ENCODE data around the gene RNF151. TPM values are rescaled to one million over a fixed set of nuclear protein-coding genes. Genes with fewer than 3 reads are reported as not detected.

The RNF151 gene
- total and polyA plus RNA-seq, 10 of the 15 experiments (the other 5 are each of a cell fraction or from before 2014, with no cell fraction given), result 0.17 to 0.56 TPM; not detected in 8

DNA sequence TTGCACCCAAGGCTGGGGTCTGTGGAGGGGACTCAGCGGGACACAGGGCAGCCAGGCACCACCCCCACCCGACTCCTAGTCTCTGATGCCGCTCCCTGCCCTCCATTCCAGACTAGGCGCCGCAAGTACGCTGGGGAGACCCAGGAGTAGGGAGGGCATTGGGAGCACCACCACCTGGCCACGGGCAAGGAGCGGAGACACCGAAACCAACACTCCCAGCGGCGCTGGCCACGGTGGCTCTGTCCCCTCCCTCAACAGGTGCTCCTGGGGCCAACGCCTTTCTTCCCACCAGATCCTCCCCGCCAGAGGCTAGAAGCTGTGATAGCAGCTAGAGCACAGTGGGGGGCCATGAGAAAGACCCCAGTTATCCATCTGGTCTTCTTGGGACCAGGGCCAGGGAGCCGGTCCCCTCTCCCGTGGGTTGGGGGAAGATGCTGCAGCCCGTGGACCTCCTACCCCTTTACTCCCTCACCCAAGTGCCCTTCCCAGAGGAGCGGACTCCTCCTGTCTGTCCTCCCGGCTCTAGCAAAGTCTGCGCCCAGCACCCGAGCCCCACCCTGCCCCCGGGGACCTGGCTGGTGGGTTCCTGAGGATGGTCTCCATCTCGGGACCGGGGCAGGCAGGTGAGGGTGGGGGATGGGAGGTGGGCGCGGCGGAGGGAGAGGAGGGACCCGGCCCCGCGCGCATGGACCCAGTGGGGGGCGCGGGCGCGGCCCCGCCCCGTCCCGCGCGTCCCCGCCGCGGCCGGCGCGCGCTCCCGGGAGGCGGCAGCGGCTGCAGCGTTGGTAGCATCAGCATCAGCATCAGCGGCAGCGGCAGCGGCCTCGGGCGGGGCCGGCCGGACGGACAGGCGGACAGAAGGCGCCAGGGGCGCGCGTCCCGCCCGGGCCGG lies 22.8 kb downstream of the RNF151 start, which contains the start of gene SYNGR3:
TSS of gene SYNGR3 (plus strand) at position 762 of the 892 bp plus-strand sequence. CDS start 133 bp downstream, outside the sequence.
- 15% methylated on average over 57 of the region's 67 CpGs for WGBS (ENCODE audit: insufficient coverage, insufficient replicate concordance, low lambda C conversion rate, missing lambda C conversion rate)
- Histone ChIP-seq H3K9me3 (replicated peaks; ENCODE audit: control insufficient read depth, insufficient read depth, low read length) (peaks cover 1% of the 10 kb centered on the region; the same call in 1 of the 3 replicates), H2AFZ (ENCODE audit: control insufficient read depth, low read depth, low read length) (peak within 1 kb of the TSS; percentile 13), H3K4me1 (ENCODE audit: control insufficient read depth, insufficient read depth, low read length) (peaks cover 42% of the 10 kb centered on the region), H3K4me3 (peak within 1 kb of the TSS; percentile 65), H3K79me2 (ENCODE audit: control insufficient read depth, insufficient read depth, low read length) (no peaks in the 10 kb centered on the region; the same call in none of the 2 replicates), H3K27ac (ENCODE audit: control insufficient read depth, insufficient read depth) (peak within 1 kb of the TSS; percentile 39; the same call in 1 of the 2 replicates), H3K4me2 (ENCODE audit: control insufficient read depth, insufficient read depth) (peak within 1 kb of the TSS; percentile 98), H3K9ac (ENCODE audit: control insufficient read depth, insufficient read depth, low read length) (peak within 1 kb of the TSS; percentile 27), H4K20me1 (ENCODE audit: control insufficient read depth, insufficient read depth) (no peaks in the 10 kb centered on the region), H3K27me3 (replicated peaks in 1 of 2; ENCODE audit: control insufficient read depth in 2 of 2, insufficient read depth in 2 of 2, low read length in 1 of 2) (no peaks in the 10 kb centered on the region), H3K36me3 (ENCODE audit: control insufficient read depth in 2 of 2, insufficient read depth in 2 of 2, low read length in 1 of 2) (peaks cover 5 to 6% of the 10 kb centered on the region in 2 experiments; a peak in 3 of 4 replicates)
- BruUV-seq (replicated peaks), result no TSS peak
- intact Hi-C loops (cut with micrococcal nuclease; ENCODE audit: unreplicated experiment) (no loop called here), in situ Hi-C loops (cut with MboI) (no loop called here)
- ChIA-PET CTCF (interaction anchor here (1.0 kb wide), 1 partner anchor 14 kb away, joined by 3 read pairs; no protein-coding TSS in a partner anchor), POLR2A (interaction anchor here (1.9 to 2.9 kb wide), 2 partner anchors 28 to 48 kb away, joined by 6 to 13 read pairs; no protein-coding TSS in a partner anchor), RAD21 (ENCODE audit: unreplicated experiment) (no interaction called here), SMC1A (ENCODE audit: uncharacterized antibody, unreplicated experiment) (no interaction called here)
- FAIRE-seq (no peak), DNase-seq (ENCODE audit: low read depth, low spot score) (no peak), ATAC-seq (peak; percentile 2; the same call in 1 of the 3 replicates)
- no peak for TF ChIP-seq ATF3 (IDR thresholded peaks at IDR 0.05; ENCODE audit: borderline replicate concordance, extremely low read depth, low read depth, low read length)
- TF ChIP-seq HDGF (IDR thresholded peaks at IDR 0.05), result no peak
- peak; percentile 13; the same call in 1 of the 2 replicates for TF ChIP-seq POLR2A (IDR thresholded peaks at IDR 0.05; ENCODE audit: low read depth, low read length)

DNA sequence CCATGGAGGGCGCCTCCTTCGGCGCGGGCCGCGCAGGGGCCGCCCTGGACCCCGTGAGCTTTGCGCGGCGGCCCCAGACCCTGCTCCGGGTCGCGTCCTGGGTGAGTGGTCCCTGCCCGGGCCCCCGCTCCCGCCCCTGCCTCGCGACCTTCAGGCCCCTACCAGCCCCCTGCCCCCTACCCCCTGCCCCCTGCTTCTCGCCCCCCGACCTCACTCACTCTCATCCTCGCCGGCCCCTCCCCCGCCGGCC lies 23.4 kb downstream of the RNF151 start:
- H3K79me2 ChIP-seq (ENCODE audit: control insufficient read depth, insufficient read depth, low read length), result no peaks in the 10 kb centered on the region; the same call in none of the 2 replicates
- SMC1A ChIA-PET (ENCODE audit: uncharacterized antibody, unreplicated experiment), result no interaction called here
- H3K36me3 ChIP-seq (ENCODE audit: control insufficient read depth in 2 of 2, insufficient read depth in 2 of 2, low read length in 1 of 2), result peaks cover 5 to 6% of the 10 kb centered on the region in 2 experiments; a peak in 3 of 4 replicates
- H4K20me1 ChIP-seq (ENCODE audit: control insufficient read depth, insufficient read depth), result no peaks in the 10 kb centered on the region
- BruUV-seq (replicated peaks), result no TSS peak
- peak overlapping the region; percentile 65 for H3K4me3 ChIP-seq
- H3K9me3 ChIP-seq (replicated peaks; ENCODE audit: control insufficient read depth, insufficient read depth, low read length), result peaks cover 1% of the 10 kb centered on the region; the same call in 1 of the 3 replicates
- RAD21 ChIA-PET (ENCODE audit: unreplicated experiment), result interaction anchor here (1.3 kb wide), 1 partner anchor 150 kb away, joined by 7 read pairs; no protein-coding TSS in a partner anchor
- intact Hi-C loops (cut with micrococcal nuclease; ENCODE audit: unreplicated experiment), result no loop called here
- ATAC-seq, result no peak
- H3K27me3 ChIP-seq (replicated peaks in 1 of 2; ENCODE audit: control insufficient read depth in 2 of 2, insufficient read depth in 2 of 2, low read length in 1 of 2), result no peaks in the 10 kb centered on the region
- WGBS (ENCODE audit: insufficient coverage, insufficient replicate concordance, low lambda C conversion rate, missing lambda C conversion rate), result 0% methylated on average over 14 of the region's 25 CpGs
- in situ Hi-C loops (cut with MboI), result no loop called here
- H3K4me2 ChIP-seq (ENCODE audit: control insufficient read depth, insufficient read depth), result peak overlapping the region; percentile 98; the same call in 1 of the 2 replicates
- no peak overlapping the region for H3K9ac ChIP-seq (ENCODE audit: control insufficient read depth, insufficient read depth, low read length)
- no peak overlapping the region for H2AFZ ChIP-seq (ENCODE audit: control insufficient read depth, low read depth, low read length)
- no peak overlapping the region for H3K27ac ChIP-seq (ENCODE audit: control insufficient read depth, insufficient read depth)
- POLR2A ChIA-PET, result interaction anchor here (2.2 to 3.3 kb wide), 4 partner anchors 8 to 29 kb away, joined by 13 to 18 read pairs (median 14); partner anchors contain the start of genes NOXO1, RPS2 and TBL3
- FAIRE-seq, result no peak
- CTCF ChIA-PET, result interaction anchor here (6.5 kb wide), 1 partner anchor 13 kb away, joined by 54 read pairs; no protein-coding TSS in a partner anchor
- H3K4me1 ChIP-seq (ENCODE audit: control insufficient read depth, insufficient read depth, low read length), result peaks cover 38% of the 10 kb centered on the region
- DNase-seq (ENCODE audit: low read depth, low spot score), result no peak
- TF ChIP-seq NRF1 (conservative IDR thresholded peaks at IDR 0.05; ENCODE audit: low read depth, low read length) (no peak), KAT2A (conservative IDR thresholded peaks at IDR 0.05; ENCODE audit: control insufficient read depth, low read depth, low read length) (no peak), POLR2A (IDR thresholded peaks at IDR 0.05; ENCODE audit: low read depth, low read length) (no peak), PAX8 (IDR thresholded peaks at IDR 0.05) (no peak), PML (IDR thresholded peaks at IDR 0.05; ENCODE audit: low read length) (no peak), ASH2L (IDR thresholded peaks at IDR 0.05; ENCODE audit: borderline replicate concordance, low read depth) (no peak), NR2F1 (conservative IDR thresholded peaks at IDR 0.05) (no peak), SMAD1 (IDR thresholded peaks at IDR 0.05; ENCODE audit: low read depth, partially characterized antibody) (no peak), SREBF1 (IDR thresholded peaks at IDR 0.05; ENCODE audit: low read length) (no peak), CBX3 (IDR thresholded peaks at IDR 0.05; ENCODE audit: borderline replicate concordance, low read depth) (no peak), BCLAF1 (IDR thresholded peaks at IDR 0.05) (no peak)

All from GM12878 (cell line).